Activated T-cell treated with anti-CD3 and anti-CD28 coated beads, Interleukin-2, amount 50 U/mL, for 24 hours (primary cell): Measurements from ENCODE around the gene ENPP7.
"Not testable (repeated sequence)": the region's sequence is repeated elsewhere in the genome, so short reads cannot be mapped to it uniquely, and the experiment has no call there.

Experiments used
- DNase-seq: peaks from one replicate; pipeline ENCODE4 v3.0.0-alpha.2; 2020
- H3K27ac Mint-ChIP-seq: 2 replicates; pipeline ENCODE4 v1.8.0; 2020; ENCODE audit warnings: mild to moderate bottlenecking, mixed read lengths
- H3K27me3 Mint-ChIP-seq: 2 replicates; pipeline ENCODE4 v1.8.0; 2020; ENCODE audit warnings: mixed read lengths
- H3K36me3 Mint-ChIP-seq: 2 replicates; pipeline ENCODE4 v1.8.0; 2020; ENCODE audit warnings: low read depth, mixed read lengths
- H3K4me1 Mint-ChIP-seq: 2 replicates; pipeline ENCODE4 v1.8.0; 2020; ENCODE audit warnings: low read depth, mixed read lengths
- H3K4me3 Mint-ChIP-seq: 2 replicates; pipeline ENCODE4 v1.8.0; 2020; ENCODE audit warnings: mild to moderate bottlenecking, moderate library complexity, mixed read lengths
- H3K9me3 Mint-ChIP-seq: 2 replicates; pipeline ENCODE4 v1.8.0; 2020; ENCODE audit warnings: mixed read lengths

The ENPP7 gene

DNA sequence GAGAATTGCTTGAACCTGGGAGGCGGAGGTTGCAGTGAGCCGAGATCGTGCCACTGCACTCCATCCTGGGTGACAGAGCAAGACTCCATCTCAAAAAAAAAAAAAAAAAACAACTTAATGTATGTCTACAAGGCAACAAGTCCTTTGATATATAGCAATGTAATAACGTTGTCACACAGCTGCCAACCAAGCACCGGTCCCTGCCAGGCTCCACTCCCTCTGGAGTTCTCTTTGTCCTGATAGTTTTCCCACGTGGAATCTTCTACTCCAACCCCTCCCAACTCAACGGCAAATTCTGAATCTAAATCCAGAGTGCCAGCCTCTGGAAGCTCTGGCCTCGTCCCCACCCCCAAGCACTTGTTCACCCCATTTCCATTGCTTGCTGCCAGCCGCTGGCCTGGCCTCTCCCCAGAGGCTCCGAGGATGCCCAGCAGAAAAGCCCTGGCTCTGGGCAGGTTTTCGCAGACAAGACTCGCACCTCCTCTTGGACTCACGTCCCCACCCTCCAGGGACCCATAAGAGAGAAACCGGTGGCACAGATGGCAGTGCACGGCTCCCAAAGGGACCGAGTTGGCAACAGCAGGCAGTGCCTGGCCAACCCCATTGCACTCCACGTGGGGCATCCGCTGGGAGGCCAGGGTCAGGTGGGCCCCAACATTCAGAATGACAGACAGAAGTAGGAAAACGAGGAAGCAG, 31.3 kb downstream of the ENPP7 start:
- DNase-seq, result no peak
- Mint-ChIP-seq H3K27me3 (peaks cover 9% of the 10 kb centered on the region), H3K27ac (no peak overlapping the region), H3K4me3 (no peak overlapping the region), H3K4me1 (no peaks in the 10 kb centered on the region), H3K9me3 (no peaks in the 10 kb centered on the region), H3K36me3 (no peaks in the 10 kb centered on the region)

DNA sequence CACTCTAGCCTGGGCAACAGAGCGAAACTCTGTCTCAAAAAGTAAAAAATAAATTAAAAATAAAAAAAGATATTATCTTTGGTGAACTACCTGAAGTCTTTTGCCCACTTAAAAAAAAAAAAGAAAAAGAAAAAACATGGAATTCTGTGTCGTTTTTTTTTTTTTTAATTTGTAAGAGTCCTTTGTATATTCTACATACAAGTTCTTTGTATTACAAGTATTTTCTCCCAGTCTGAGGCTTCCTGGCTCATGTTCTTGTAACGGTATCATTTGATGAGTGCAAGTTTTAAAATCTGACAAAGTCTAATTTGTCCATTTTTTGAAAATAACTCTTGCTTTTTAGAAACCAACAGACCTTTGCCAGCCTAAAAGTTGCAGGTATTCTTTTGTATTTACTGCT, 35.0 kb downstream of the ENPP7 start:
- no peak for DNase-seq
- Mint-ChIP-seq H3K4me3 (no peak overlapping the region), H3K27me3 (peaks cover 26% of the 10 kb centered on the region), H3K36me3 (no peaks in the 10 kb centered on the region), H3K4me1 (no peaks in the 10 kb centered on the region), H3K27ac (no peak overlapping the region), H3K9me3 (no peaks in the 10 kb centered on the region)

DNA sequence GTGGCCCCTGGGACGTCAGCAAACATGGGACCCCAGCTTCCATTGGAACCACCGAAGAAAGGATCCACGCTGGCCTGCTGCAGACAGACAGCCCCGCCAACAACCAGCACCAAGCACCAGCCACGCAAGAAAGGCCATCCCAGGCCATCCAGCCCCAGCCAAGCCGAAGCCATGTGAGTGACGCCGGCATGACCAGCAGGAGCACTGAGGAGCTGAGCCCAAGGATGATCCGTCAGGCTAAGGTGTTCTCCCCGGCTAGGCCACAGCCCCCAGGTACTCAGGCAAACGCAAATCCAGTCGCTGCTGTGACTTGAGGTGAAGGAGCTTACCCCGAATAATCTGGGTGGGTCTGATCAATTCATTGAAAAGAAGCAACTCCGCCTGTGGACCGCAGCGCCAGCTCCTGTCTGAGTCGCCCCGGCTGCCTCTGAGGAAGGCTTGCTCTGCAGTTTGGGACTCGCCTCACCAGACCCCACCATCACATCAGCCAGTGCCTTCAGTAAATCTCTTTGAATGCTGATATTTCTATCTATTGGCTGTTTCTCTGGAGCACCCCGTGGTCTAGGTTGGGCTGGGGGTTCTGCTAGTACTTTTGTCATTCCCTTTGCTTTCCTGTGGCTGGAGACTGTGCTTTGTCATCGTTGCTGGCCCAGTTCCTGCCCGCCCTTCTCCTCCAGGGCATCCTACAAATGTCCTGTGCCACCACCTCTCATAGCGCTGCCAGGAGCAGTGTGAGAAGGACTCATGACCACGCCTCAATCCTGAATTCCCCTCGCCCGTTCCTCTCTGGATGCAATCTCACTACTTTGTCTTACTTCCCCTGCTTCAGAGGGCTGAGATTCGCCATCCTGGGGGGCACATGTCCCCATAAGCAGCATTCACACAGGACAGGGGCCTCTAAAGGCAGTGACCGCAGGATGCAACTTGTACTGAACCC, 39.1 kb downstream of the ENPP7 start:
- Mint-ChIP-seq H3K4me1 (no peaks in the 10 kb centered on the region), H3K36me3 (no peaks in the 10 kb centered on the region), H3K9me3 (no peaks in the 10 kb centered on the region), H3K27ac (no peak overlapping the region), H3K27me3 (peaks cover 51% of the 10 kb centered on the region), H3K4me3 (no peak overlapping the region)
- DNase-seq, result no peak

DNA sequence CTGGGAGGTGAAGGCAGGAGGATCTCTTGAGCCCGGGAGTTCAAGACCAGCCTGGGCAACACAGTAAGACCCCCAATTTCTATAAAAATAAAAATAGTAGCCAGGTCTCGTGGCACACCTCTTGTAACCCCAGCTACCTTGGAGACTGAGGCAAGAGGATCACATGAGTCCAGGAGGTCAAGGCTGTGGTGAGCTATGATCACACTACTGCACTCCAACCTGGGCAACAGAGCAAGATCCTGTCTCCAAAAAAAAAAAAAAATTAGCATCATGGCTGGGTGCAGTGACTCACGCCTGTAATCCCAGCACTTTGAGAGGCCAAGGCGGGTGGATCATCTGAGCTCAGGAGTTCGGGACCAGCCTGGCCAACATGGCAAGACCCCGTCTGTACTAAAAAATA, 40.5 kb downstream of the ENPP7 start:
- no peaks in the 10 kb centered on the region for H3K36me3 Mint-ChIP-seq
- no peak overlapping the region for H3K27ac Mint-ChIP-seq
- H3K9me3 Mint-ChIP-seq, result no peaks in the 10 kb centered on the region
- H3K4me3 Mint-ChIP-seq, result no peak overlapping the region
- no peak for DNase-seq
- H3K27me3 Mint-ChIP-seq, result peaks cover 64% of the 10 kb centered on the region
- no peaks in the 10 kb centered on the region for H3K4me1 Mint-ChIP-seq

DNA sequence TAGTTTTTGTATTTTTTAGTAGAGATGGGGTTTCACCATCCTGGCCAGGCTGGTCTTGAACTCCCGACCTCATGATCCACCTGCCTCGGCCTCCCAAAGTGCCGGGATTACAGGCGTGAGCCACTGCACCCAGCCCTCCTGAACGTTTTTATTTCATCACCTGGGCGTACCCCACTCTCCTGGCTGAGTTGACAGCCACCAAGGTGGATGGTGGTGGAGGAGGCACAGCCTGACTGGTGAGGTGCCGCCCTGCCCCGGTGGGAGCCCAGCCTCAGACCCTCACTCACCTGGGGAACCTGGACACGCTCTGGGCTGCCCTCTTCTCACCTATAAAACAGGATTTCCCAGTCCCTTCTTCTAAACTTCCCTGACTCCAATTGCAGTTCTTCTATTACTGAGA, 42.0 kb downstream of the ENPP7 start:
- not testable (repeated sequence) for H3K4me3 Mint-ChIP-seq, H3K4me1 Mint-ChIP-seq, DNase-seq, H3K9me3 Mint-ChIP-seq, H3K27ac Mint-ChIP-seq, H3K36me3 Mint-ChIP-seq
- H3K27me3 Mint-ChIP-seq, result peaks cover 70% of the 10 kb centered on the region

DNA sequence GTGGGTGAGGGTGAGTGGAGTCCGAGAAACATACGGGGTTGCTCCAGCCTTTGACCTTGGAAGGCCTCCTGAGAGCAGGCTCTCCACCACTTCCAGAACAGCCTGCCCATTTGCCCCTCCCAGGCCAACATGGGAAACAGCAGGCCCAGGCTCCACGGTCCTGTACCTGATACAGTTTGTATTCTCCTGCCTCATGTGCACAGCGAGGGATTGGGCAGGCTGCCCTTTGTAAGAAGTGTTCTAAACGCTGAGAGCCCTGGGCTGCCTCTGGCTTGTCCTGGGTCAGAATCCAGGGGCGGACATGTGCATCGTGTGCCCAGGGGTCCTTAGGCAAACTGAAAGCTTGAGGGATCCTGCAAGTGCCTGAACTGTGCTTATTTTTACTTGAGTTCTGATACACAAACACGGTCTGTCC, 43.8 kb downstream of the ENPP7 start:
- H3K27me3 Mint-ChIP-seq, result peaks cover 69% of the 10 kb centered on the region
- H3K27ac Mint-ChIP-seq, result no peak overlapping the region
- DNase-seq, result no peak
- H3K36me3 Mint-ChIP-seq, result no peaks in the 10 kb centered on the region
- H3K4me1 Mint-ChIP-seq, result peaks cover 17% of the 10 kb centered on the region
- H3K9me3 Mint-ChIP-seq, result no peaks in the 10 kb centered on the region
- no peak overlapping the region for H3K4me3 Mint-ChIP-seq

DNA sequence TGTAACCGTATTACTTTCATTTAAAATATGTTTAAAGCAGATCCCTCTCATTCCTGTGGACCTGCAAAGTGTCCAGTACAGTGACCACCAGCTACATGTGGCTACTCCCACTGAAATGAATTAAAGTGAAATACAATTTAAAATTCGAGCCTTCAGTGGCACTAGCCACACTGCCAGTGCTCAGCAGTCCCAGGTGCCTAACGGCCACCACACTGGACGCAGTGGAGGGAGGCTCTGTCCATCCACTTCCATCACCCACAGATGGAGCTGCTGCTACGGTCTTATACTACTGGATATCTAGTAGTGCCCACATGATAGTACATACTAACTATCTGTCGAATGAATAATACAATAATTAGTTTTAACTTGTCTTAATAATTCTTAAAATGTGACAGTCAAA, 44.9 kb downstream of the ENPP7 start:
- no peak for DNase-seq
- H3K36me3 Mint-ChIP-seq, result no peaks in the 10 kb centered on the region
- peaks cover 17% of the 10 kb centered on the region for H3K4me1 Mint-ChIP-seq

DNA sequence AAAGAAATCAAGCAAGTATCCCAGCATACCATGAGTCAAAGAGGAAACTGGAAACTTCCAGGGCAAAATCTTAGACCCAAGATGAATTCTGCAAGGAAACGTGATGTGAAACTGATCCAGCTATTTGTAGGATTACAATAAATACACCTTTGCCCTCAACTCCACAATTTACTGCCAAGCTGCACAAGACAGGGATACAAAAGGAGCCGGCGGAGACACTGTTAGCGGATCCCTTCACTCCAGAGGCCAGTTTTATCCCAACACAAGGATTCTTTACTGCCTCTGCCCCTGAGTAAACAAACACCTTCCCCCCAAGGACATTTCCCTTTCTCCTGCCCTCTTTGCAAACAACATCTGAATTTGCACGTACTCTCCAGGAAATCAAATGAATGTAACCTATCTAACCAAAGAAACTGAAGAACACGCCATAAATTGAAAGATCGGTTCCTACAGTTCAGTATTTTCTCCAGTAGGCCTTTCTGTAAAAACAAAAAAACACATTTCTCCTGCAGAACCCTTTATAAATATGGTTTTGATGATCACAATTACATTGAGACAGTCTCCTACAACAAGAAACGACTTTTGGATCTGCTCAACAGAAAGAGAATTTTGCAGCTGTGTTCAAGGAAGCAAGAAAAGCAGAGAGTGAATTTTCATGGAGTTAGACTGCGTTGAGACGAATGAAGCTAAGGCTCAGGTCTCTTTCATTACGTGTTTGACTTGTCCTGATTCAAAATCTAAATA, 45.8 kb downstream of the ENPP7 start:
- peaks cover 17% of the 10 kb centered on the region for H3K4me1 Mint-ChIP-seq
- no peak overlapping the region for H3K27ac Mint-ChIP-seq
- H3K9me3 Mint-ChIP-seq, result no peaks in the 10 kb centered on the region
- peak overlapping the region; percentile 67 for H3K4me3 Mint-ChIP-seq
- peaks cover 81% of the 10 kb centered on the region for H3K27me3 Mint-ChIP-seq
- H3K36me3 Mint-ChIP-seq, result no peaks in the 10 kb centered on the region
- DNase-seq, result no peak

More for the DNA sequence above, 44.9 kb downstream of the ENPP7 start:
- Mint-ChIP-seq H3K9me3 (no peaks in the 10 kb centered on the region), H3K27ac (no peak overlapping the region), H3K4me3 (no peak overlapping the region), H3K27me3 (peaks cover 72% of the 10 kb centered on the region)

DNA sequence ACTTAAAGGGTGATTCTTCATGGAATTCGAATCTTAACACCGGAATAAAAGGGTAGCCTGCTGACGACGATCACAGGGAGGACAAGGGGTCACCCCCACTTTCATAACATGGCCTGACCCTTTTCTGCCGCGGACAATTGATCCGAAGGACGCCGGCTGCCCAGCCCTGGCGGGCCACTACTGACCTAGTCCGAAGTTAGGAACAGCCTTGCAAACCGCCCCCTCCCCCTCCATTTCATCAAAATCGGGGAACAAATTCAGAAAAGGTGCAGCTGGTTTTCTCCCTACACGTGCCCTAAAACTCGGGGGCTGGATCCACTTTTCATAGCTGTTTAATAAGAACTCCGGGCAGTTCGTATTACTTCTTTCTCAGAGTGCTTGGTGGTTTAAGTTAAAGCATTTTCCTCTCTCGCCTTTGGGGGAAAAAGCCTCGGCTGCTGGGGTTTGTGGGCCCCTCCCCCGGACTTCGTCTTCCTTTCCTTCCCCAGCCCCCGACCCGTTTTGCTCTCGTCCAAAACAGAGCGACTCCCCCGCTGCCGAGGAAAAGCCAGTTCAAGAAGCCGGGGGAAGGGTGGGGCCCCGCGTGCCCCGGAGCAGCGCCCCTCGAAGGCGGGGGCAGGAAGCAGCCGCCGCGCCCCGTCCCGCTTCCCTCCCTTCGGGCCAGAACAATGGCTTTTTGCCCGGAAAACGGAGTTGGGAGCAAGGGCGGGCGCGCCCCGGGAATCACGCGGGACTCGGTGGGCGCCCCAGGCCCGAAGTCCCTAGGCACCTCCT, 46.6 kb downstream of the ENPP7 start:
- Mint-ChIP-seq H3K4me3 (peak overlapping the region; percentile 67), H3K9me3 (no peaks in the 10 kb centered on the region), H3K27ac (no peak overlapping the region), H3K4me1 (peaks cover 21% of the 10 kb centered on the region), H3K36me3 (no peaks in the 10 kb centered on the region), H3K27me3 (peaks cover 86% of the 10 kb centered on the region)
- peak; percentile 68 for DNase-seq

DNA sequence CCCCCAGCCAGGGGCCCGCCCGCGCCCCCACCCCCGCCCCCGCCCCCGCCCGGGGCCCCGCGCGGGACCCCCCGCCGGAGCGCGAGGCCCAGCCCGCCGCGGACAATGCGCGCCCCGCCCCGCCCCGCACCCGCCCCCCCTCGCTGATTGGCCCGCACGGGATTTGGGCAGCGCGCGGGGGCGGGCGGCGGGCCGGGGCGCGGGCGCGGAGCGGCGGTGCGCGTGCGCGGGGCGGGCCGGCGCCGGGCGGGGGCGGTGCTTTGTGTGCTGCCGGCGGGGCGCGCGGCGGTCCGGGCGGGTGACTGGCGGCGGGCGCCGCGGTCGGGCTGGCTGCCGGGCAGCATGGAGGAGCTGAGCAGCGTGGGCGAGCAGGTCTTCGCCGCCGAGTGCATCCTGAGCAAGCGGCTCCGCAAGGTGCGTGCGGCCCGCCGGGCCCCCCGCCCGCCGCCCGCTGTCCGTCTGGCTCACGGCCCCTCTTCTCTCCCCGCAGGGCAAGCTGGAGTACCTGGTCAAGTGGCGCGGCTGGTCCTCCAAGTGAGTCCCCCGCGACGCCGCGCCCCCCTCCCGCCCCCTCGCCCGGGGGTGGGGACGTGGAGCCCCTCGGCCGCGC, 47.3 kb downstream of the ENPP7 start, which contains the start of gene CBX2:
Gene CBX2, plus strand, starts transcription at position 255 of the 610 bp plus-strand sequence. Its CDS starts 88 bp downstream, at position 343.
- Mint-ChIP-seq H3K4me1 (peaks cover 21% of the 10 kb centered on the region), H3K36me3 (no peaks in the 10 kb centered on the region), H3K27ac (peak within 1 kb of the TSS; percentile 76), H3K27me3 (peaks cover 87% of the 10 kb centered on the region), H3K4me3 (peak within 1 kb of the TSS; percentile 80), H3K9me3 (no peaks in the 10 kb centered on the region)
- peak; percentile 89 for DNase-seq

DNA sequence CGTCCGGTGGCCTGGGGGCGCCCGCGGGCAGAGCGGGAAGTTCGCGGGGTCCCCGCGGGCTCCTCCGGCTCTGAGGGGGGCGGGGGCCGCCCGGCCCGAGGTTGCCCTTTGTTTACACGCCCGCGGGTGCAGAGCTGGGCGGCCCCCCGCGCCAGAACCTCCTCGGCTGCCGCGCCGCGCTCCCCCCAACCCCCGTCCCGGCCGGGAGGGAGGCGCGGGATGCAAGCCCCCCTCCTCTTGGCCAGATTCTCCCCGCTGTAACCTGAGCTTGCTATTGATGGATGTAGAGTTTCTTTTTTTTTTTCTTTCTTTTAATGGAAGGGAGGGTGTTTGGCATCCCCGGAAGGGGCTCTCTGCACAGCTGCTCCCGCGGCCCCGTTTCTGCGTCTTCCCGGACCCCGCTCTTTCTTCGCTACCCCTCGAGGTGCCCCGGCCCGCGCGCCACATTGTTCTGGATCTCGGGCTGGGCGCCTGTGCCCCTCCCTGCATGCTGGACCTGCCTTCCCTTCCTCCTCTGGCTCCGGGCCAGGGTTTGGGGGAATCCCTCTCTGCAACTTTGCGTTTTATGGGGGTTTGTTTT, 47.9 kb downstream of the ENPP7 start:
- peaks cover 86% of the 10 kb centered on the region for H3K27me3 Mint-ChIP-seq
- H3K4me3 Mint-ChIP-seq, result peak overlapping the region; percentile 80
- DNase-seq, result peak; percentile 44
- peak overlapping the region; percentile 76 for H3K27ac Mint-ChIP-seq
- no peaks in the 10 kb centered on the region for H3K9me3 Mint-ChIP-seq
- peaks cover 21% of the 10 kb centered on the region for H3K4me1 Mint-ChIP-seq
- H3K36me3 Mint-ChIP-seq, result no peaks in the 10 kb centered on the region

DNA sequence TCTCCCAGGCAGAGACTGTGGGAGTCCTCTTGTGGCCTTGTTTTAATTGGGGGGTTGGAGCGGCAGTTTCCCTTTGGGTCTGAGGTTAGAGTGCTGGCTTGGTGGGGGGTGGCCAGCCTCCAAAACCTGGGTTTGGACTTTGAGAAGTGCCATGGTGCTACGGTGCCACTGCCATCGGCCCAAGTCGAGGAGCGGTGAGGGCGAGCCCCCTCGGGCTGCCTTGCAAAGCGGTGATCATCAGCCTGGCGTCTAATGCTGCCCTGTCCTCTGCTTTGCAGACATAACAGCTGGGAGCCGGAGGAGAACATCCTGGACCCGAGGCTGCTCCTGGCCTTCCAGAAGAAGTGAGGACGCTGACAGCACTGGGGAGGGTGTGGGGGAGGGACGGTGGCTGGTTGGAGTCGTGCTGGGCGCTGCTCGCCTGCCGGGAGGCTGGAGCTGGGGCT, 48.4 kb downstream of the ENPP7 start:
- Mint-ChIP-seq H3K27ac (peak overlapping the region; percentile 76), H3K27me3 (peaks cover 82% of the 10 kb centered on the region), H3K36me3 (no peaks in the 10 kb centered on the region), H3K4me3 (peak overlapping the region; percentile 80), H3K4me1 (peaks cover 21% of the 10 kb centered on the region), H3K9me3 (no peaks in the 10 kb centered on the region)
- no peak for DNase-seq

DNA sequence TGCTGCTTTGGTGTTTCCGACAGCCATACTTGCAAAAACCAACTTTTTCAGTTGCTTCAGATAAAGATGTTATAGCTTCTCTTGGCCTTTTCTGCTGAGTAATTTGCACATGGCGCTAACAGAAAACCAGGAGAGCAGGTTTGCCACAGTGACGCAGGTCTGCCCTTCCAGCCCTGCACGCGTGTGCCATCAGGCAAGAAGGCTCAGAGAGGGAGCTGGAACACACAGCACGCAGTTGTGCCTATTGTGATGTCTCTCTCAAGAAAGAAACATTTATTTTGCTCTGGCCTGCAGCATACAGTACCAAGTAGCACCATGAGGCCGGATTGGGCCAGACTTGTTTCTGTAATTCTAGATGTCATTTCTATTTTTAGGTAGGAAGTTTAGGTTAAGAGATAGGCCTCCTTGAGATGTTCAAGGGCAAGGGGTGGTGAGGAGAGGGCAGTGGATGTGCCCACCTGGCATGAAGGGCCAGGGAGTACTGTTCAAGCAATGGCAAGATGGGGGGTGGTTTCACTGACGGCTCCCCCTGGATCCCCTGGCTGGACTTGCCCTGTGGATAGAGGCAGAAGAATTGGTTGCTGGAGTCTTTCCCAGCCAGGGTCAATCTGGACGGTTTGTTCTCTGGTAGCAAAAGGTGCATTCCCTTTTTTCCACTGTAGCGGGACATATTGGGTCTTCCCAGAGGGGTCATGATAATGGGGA, 49.1 kb downstream of the ENPP7 start:
- H3K27ac Mint-ChIP-seq, result no peak overlapping the region
- no peaks in the 10 kb centered on the region for H3K9me3 Mint-ChIP-seq

More for the DNA sequence above, 49.1 kb downstream of the ENPP7 start:
- peak overlapping the region; percentile 80 for H3K4me3 Mint-ChIP-seq
- no peaks in the 10 kb centered on the region for H3K36me3 Mint-ChIP-seq
- no peak for DNase-seq
- H3K4me1 Mint-ChIP-seq, result peaks cover 21% of the 10 kb centered on the region
- H3K27me3 Mint-ChIP-seq, result peaks cover 75% of the 10 kb centered on the region
